Stimulated activated CD8-positive, alpha-beta memory T cell treated with anti-CD3 and anti-CD28 coated beads, Interleukin-15, amount 100 ng/mL, for 1 hour (primary cell): ENCODE data around the gene CIAO1.
"Not testable (repeated sequence)": the region's sequence is repeated elsewhere in the genome, so short reads cannot be mapped to it uniquely, and the experiment has no call there.

ENCODE experiments used
- DNase-seq: peaks from one replicate; pipeline ENCODE4 v3.0.0-alpha.2; 2020; ENCODE audit warnings: low read depth

The CIAO1 gene

DNA sequence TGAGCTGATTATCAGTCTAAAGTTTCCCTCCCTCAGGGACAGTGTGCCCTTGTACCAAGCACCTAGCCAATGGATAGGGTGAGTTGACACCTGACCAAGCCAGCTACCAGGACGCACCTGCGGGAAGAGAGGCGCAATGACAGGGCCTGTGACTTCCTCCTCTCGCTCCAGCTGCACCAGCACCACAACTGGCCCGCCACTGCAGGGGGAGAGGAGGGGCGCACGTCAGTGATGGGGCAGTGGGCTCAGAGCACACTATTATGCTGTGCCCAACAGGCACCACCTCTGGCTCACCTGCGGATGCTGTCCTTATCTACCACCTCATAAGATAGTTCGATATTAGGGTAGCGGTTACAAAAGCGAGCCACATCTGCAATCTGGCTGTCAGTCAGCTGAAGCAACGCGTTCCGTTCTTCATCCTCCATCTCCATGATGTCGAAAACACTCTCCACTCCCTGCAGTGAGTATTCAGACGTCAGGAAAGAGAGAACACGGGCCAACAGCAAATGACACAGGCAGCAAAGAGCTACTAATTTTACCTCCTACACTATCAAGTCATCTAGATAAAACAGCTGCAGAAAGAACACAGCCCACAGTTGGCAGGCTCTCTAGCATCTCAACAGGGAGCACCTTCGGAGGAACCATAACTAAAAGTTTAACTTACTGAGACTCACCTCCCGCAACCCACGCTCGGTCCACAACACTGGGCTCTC, 10.9 kb downstream of the CIAO1 start:
- DNase-seq: no peak

DNA sequence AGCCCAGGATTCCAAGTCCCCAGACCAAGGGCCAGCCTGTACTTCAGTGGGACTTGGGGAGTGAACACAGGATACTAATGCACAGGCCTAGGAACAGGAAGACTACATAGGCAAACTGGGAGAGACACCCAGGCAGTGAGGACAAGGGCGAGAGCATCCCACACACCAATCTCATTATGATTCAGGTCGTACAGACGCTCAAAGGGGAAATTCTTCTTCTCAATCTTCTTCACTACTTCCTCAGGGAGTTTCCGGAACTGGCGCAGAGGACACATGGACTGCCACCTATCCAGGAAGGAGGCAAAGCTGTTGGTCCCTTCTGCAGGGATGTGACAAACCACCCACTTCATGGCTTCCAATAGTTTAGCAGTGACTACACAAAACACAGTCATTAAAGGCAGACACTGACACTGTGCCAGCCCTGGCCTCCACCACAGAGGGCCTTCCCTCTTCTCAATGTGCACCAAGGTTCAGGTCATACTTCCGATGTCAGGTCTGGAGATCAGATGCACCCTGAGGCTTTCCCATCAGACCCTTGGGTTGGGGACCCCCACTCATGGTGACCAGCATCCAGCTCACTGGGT, 21.3 kb downstream of the CIAO1 start:
- DNase-seq: no peak

DNA sequence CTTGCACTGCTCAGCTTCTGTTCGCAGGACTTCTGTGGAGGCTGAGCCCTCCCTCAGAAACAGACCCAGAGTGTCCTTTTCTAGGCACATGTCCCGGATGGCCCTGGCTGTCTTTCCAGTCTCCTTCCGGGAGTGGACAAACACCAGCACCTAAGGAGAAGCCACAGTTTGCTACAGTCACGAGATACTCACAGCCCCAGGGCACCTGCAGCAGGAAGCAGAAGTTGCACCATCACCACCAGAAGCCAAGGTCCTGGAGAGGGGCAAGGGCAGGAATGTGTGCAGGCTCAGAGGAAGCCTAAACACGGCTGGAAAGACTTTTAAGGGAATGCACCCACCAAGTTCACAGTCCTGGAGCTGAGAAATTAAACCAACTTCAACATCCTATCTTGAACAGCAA, 25.7 kb downstream of the CIAO1 start:
- no peak for DNase-seq

DNA sequence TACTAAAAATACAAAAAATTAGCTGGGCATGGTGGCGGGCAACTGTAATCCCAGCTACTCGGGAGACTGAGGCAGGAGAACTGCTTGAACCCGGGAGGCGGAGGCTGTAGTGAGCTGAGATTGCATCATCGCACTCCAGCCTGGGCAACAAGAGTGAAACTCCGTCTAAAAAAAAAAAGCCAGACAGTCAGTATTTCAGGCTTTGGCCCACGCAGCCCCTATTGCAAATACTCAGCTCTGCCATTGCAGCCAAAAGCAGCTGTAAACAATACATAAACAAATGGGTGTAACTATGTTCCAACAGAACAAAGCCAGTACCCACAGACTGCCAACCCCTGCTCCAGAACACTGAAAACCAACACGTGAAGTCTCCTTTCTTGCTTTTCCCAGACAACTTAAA, 28.2 kb downstream of the CIAO1 start:
- DNase-seq: not testable (repeated sequence)

DNA sequence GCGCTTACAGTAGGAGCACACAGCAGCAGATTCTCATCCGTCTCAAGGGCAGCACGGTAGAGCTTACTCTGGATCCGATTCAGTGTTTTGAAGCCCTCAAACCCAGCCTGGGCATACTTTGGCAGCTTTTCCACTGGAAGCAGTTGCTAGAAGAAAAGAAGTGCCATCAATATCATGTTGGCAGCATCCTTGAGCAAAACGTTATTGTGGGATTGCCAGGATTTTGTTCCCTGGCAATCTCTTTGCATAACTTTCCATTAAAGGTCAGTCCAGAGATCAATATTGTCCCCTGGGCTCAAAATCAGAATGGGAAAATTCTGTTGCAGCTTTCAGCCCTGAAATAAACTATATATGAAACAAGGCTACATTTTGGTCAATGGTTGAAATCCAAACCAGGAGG, 30.9 kb downstream of the CIAO1 start:
- no peak for DNase-seq

DNA sequence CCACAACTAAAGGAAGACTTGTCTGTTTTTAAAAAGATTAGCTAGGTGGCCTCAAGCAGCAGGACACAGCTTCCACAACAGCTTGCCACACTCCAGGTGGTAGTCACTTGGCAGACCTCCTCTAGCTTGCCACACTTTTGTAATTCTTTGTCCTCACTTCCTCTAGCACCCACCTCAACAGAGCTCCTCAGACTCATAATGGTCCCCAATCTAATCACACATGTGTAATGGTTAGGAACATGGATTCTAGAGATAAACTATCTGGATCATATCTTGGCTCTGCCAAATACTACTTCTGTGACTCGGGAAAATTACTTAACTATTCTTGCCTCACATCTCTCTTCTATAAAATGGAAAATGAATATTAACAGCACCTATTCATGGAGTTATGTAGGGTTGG, 35.8 kb downstream of the CIAO1 start:
- no peak for DNase-seq

DNA sequence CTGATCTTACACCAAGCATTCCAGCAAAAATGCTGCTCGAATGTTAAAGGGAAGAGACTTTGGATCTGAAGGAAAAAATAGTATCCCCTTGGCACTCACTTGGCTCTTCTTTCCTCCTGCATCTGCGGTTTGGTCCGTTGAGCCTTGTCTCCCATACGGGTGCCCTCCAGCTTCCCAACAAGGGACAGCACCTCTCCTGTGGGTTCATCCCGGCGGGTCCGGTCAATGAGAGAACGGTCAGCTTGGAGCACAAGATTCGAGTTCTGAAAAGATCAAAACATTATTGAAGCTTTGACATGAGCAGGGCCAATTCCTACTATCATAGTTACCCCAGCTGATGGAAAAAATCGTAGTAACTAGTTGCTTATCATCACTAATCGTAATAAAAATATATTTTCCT, 38.6 kb downstream of the CIAO1 start:
- DNase-seq: no peak

DNA sequence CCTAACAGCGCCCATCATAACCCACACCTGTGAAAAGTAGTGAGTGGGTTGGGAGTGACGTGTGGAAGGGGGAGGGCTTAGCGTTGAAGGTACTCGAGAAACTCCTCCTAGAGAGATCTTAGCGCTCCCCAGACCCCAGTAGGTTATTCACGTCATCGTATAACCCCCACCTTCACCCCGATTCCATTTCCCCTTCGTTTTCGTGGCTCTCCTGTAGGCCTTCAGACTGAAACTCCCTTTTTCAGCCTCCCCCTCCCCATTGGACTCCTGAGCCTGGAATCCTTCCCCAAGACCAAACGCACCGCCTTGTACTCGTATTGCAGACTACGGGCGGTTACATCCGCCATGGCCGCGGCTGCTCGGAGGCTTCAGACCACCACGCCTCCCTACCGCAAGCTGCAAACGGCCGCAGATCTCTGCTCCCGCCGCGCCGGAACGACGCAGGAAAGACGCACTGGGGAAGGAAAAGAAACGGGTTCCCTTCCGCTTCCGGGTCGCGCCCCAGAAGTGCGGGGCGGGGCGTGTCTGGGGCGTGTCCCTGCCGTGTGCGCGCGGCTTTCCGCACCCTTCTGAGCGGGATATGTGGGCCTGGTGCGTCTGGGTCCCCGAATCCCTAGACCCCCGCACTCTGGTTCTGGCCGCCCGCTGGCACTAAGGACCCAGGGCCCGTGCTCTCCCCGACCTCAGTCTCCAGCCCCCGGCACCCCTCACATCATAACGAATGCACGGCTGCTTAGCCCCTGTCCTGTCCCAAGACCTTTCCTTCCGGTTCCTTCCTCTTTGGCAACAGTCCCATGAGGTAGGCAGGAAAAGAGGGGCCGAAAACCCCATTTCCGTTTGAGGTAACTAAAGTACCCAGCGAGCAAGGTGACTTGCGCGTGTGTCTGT, 39.3 kb downstream of the CIAO1 start, which contains the start of gene SNRNP200:
Gene SNRNP200, minus strand, starts transcription at position 456 of the 888 bp plus-strand sequence. Its CDS starts 109 bp downstream, at position 347.
- peak; percentile 84 for DNase-seq

DNA sequence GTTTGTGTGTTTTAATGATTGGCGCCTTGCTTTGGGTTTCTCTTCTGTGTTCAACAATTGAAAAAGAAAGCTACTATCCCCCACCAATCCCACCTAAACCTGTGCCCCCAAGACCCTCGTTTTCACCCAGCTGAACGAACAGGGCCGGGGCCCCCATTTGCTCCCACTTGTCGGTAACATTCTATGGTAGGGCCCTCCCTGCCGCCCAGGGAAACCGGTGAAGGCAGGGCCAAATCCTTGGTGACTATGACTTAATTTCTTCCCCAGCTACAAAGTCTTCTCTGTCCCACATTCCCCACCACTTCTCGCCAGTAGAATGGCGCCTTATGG, 39.9 kb downstream of the CIAO1 start:
- no peak for DNase-seq

DNA sequence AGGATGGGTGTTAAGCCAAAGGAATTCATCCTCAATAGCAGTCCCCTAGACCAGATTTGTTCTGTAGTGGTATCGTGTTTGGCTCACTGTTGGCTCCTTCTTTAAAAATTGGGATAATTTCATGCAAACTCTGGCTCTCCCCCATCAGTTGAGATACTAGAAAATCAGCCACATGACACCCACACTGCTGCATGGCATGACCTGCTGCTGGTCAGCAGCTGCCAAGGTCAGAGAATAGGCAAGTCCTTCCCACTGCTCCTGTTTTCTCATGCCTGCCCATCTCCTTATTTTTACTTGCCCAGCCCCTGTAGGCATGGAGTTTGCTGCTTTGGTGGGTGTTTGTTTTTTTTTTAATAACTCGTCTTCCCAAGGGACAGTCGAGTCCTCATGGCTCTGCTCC, 40.3 kb downstream of the CIAO1 start:
- DNase-seq: no peak

DNA sequence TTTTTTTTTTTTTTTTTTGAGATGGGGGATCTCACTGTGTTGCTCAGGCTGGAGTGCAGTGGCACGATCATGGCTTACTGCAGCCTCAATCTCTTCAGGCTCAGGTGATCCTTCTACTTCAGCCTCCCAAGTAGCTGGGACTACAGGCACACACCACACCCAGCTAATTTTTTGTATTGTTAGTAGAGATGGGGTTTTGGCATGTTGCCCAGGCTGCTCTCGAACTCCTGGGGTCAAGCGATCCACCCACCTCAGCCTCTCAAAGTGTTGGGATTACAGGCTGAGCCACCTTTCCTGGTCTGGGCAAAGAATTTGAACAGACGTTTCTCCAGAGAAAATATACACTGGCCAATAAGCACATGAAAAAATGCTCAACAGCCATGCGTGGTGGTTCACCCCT, 42.2 kb downstream of the CIAO1 start:
- DNase-seq: no peak

DNA sequence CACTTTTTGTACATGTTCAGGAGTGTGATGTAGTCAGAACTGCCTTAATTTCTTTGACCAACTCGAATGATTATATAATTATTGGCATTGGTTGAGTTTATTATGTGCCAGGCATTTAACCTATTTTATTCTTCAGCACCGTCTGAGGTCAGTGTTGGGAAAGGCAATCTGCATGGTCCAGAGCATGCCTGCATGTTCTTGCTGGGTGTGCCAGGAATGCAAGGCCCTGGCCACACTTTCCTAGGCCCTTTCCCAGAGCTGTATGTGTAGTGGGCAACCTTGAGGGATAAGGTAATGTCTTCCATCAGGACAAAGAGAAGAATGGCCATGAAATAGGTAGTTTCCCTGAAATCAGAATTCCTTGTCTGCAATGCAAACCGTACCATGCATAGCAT, 49.0 kb downstream of the CIAO1 start:
- no peak for DNase-seq

DNA sequence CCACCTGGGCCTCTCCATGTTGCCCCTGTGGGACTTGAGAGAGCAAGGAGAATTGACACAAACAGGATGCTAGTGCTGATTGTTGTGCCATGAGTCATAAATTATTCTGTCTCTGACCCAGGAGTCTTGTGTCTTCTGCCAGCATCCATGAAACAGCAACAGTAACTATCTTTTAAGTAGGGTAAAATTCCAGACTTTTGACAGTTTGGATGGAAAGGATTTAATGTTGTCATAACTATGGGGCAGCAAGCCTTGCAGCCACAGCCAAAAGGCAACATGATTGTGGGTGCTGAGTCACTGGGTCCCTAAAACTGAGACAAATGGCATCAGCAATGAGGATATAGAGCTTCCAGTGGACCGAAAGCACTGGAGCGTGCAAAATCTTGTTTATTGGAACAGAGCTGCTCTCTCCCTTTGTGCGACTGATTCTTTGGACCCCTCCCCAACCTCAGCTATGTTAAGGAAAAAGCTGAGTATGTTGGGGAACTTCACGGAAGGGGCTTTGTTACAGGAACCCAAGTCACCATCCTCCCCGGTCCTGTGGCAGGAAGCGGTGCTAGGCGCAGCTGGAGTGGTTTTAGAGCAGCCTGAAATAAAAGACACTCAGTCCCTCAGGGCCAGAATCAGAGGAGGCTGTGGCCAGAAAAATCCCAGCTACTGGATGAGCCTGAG, 49.5 kb downstream of the CIAO1 start:
- DNase-seq: no peak

DNA sequence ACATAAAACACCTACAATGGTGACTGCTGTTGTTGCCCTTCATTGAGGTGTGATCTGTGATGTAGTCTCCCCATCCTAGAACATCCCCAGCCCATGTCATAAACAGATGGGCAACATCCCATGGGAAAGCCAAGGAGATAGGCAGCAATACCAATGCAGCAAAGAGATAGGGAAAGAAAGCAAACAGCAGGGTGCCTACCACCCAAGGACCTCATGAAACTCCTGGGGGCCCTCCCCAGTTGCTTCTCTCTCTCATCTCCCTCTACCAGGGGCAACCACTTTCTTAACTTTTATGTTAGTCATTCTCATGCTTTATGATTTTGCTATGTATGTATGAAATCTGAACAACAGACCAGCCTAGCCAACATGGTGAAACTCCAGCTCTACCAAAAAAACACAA, 51.0 kb downstream of the CIAO1 start:
- DNase-seq: no peak

DNA sequence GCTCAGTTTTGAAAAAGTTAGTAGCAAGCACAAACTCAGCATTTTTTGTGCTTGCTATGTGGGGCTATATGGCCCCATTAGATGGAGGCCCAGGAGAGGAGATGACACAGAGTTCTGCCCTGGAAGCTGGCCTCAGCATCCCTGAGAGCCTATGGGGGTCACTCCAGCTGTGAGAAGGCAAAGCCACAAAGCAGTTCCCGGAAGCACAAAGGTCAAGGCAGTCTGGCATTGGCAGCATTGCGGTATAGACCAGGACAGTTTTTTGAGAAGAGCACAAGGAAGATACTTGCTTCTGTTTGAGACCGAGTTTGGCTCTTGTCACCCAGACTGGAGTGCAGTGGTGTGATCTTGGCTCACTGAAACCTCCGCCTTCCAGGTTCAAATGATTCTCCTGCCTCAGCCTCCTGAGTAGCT, 51.6 kb downstream of the CIAO1 start:
- no peak for DNase-seq

DNA sequence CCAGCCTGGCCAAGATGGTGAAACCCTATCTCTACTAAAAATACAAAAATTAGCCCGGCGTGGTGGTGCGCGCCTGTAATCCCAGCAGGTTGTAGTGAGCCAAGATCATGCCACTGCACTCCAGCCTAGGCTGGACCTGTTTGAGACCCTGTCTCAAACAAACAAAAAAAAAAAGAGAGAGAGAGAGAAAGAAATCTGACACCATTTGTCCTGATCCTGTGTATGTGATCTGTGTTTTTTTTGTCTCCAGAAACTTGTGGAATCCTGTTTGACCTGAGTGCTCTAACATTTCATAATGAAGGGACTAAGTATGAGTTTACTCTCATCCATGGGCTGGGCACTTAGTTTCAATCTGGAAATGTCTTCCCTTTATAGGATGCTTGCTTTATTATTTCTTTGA, 52.7 kb downstream of the CIAO1 start:
- no peak for DNase-seq

DNA sequence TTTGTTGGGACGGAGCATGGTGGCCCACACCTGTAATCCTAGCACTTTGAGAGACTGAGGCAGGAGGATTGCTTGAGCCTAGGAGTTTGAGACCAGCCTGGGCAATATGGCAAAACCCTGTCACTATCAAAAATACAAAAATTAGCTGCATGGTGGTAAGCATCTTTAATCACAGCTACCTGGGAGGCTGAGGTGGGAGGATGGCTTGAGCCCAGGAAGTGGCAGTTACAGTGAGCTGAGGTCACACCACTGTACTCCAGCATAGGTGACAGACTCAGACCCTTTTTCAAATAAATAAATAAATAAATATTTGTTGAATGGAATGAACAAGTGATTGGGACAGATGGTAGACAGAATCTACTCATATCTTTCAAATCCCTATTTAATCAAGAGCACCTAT, 53.4 kb downstream of the CIAO1 start:
- DNase-seq: no peak

DNA sequence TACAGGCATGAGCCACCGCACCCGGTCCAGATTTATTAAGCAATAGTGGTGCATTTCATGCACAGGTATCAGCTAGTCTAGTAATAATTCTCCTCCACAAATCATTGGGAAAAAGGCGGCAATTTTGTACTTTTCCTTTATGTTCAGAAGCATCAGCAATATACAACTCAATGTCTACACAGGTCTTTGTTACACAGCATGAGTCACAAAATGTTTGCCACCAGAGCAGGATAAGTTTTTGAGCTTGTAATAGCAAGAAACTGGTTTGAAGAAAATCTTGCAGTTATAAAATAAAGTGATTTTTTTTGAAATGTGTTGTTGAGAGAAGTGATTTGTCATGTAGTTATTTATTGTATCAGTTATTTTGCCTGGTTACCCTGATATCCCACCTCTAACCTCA, 54.3 kb downstream of the CIAO1 start:
- DNase-seq: no peak

DNA sequence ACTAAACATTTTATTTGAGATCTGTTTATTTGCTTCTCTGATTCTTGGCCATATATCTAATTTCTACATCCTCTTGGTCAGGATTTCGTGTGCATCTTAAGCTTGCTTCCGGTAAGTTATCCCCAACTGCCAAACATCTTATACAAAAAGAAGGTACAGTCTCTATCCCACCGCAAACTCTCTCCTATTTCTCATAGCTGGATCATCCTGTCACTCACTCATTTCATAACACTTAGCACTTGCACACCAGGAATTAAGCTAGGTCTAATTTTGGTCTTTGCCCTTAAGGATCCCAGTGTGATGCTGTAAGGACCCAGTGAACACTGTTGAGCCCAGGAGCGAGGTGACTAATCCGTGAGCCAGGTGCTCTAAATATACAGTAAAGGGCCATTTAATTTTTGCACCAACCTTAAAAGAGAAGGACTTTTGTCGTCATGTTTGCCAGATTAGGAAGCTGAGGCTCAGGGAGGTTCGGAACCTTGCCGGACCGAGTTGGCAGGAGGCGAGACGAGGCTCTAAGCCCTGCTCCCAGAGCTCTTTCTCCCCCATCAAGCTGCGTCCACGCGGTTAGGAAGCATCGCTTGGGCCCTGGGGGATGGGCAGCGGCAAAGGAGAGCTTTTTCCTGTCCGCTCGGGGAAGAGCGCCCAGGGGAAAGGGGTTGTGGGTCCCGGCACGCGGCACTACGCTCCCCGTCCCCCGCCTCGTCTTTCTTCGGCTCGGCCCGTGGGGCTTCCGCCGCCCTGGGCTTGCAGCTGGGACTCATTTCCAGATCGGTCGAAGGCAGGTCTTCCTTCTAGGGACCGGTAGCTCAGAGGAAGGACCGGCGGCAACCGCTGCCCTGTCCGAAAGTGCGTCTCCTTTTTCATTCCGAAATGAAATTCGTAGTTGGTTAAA, 55.0 kb downstream of the CIAO1 start:
- no peak for DNase-seq
